ENCODE data around the gene TMEM214. TPM values are rescaled to one million over a fixed set of nuclear protein-coding genes. Genes with fewer than 3 reads are reported as not detected.

The TMEM214 gene
- total and polyA plus RNA-seq, 2 of the 8 experiments (the other 6 are each of a cell fraction or from before 2014, with no cell fraction given): 49.7 to 71.0 TPM

DNA sequence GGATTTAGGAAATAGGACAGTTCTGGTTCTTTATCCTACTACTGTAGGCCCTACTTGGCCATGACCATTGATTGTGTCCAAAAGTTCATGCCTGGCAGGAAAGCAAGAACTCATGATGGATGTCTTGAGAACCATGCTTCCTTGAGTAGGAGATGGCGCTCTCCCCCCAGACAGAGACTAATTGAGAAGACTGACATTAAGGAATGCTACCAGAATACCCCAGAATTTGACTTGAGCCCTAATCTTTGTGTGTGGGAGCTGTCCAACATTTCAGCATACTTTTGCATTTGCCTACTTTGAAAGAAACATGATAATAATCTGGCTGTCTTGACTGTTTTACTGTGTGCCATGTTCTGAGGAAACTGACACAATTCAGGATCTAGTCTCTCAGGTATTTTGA is 39.0 kb upstream of the TMEM214 start (continued):
- TF ChIP-seq RFX5 (IDR thresholded peaks at IDR 0.05; ENCODE audit: borderline replicate concordance, low read depth, low read length): no peak

Measured in H1 (cell line).